GM12874 (cell line): ENCODE measurements around the gene EXOSC10.

Experiments
- CTCF ChIP-seq: IDR thresholded peaks from 2 replicates; pipeline ENCODE4 v1.5.1; 2011; ENCODE audit warnings: low read depth, mild to moderate bottlenecking, control low read depth, low read length, moderate library complexity; ENCODE audit not compliant: insufficient read depth

The EXOSC10 gene

GRCh38 chr1:11031624-11032262, 67.9 kb downstream of the EXOSC10 start:
- no peak for TF ChIP-seq CTCF

- TF ChIP-seq CTCF = no peak
Observed at GRCh38 chr1:11030865-11031264, 68.8 kb downstream of the EXOSC10 start.

- no peak for TF ChIP-seq CTCF
Observed at GRCh38 chr1:11028018-11028417, 71.7 kb downstream of the EXOSC10 start.

- TF ChIP-seq CTCF = no peak
Observed at GRCh38 chr1:11027316-11027715, 72.4 kb downstream of the EXOSC10 start.

GRCh38 chr1:11026903-11027302, 72.8 kb downstream of the EXOSC10 start:
- no peak for TF ChIP-seq CTCF

- TF ChIP-seq CTCF = no peak
Observed at GRCh38 chr1:11026052-11026451, 73.6 kb downstream of the EXOSC10 start.

GRCh38 chr1:11025618-11026017, 74.1 kb downstream of the EXOSC10 start:
- no peak for TF ChIP-seq CTCF
